Stimulated activated CD4-positive, alpha-beta T cell treated with anti-CD3 and anti-CD28 coated beads, Interleukin-1b, Interleukin-23, amount 100 ng/mL, for 4 hours (primary cell): Measurements from ENCODE around the gene NFATC1.
A peak's percentile ranks its signal among the peaks of the same experiment; 100 is the strongest.

Experiments used
- DNase-seq, 2 donors: peaks; one replicate each; pipeline ENCODE4 v3.0.0-alpha.2; 2020; ENCODE audit warnings: low read depth in 2 of 2

Gene NFATC1

DNA sequence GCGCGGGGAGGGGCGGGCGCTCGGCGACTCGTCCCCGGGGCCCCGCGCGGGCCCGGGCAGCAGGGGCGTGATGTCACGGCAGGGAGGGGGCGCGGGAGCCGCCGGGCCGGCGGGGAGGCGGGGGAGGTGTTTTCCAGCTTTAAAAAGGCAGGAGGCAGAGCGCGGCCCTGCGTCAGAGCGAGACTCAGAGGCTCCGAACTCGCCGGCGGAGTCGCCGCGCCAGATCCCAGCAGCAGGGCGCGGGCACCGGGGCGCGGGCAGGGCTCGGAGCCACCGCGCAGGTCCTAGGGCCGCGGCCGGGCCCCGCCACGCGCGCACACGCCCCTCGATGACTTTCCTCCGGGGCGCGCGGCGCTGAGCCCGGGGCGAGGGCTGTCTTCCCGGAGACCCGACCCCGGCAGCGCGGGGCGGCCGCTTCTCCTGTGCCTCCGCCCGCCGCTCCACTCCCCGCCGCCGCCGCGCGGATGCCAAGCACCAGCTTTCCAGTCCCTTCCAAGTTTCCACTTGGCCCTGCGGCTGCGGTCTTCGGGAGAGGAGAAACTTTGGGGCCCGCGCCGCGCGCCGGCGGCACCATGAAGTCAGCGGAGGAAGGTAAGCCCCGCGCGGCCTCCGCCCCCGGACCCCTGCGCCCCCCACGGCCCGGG lies at the start of gene NFATC1:
NFATC1 (plus strand) TSS at position 170 of the 644 bp plus-strand sequence; CDS start at position 465, 295 bp downstream.
- peak; percentile 83 to 84 for DNase-seq

DNA sequence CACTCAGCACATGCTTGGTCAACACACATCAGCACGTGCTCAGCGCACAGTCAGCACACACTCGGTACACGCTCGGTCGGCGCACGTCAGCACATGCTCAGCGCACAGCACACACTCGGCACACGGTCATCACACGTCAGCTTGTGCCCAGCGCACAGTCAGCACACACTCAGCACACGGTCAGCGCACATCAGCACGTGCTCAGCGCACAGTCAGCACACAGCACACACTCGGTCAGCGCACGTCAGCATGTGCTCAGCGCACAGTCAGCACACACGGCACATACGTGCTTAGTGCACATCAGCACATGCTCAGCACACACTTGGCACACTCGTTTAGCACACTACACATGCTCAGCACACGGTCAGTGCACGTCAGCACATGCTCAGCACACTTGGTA lies 49.7 kb upstream of the NFATC1 start:
- DNase-seq, result no peak

DNA sequence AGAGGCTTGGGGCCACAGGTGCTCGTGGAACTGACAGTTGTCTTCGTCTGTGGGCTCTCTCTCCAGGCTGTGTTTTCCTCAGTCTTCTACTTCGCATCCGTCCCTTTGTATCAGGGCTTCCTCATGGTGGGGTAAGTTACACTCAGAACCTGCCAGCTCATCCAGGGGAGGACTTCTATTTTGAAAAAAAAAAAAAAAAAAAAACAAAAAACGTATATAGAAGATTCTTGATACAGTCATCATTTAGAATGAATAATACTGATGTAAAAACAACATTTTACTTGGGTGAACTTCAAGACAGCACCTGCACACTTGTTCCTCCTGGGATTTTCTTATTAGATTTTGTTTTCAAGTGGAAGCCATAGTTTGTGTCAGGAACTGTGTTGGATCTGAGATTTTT lies 47.7 kb upstream of the NFATC1 start:
- no peak for DNase-seq

DNA sequence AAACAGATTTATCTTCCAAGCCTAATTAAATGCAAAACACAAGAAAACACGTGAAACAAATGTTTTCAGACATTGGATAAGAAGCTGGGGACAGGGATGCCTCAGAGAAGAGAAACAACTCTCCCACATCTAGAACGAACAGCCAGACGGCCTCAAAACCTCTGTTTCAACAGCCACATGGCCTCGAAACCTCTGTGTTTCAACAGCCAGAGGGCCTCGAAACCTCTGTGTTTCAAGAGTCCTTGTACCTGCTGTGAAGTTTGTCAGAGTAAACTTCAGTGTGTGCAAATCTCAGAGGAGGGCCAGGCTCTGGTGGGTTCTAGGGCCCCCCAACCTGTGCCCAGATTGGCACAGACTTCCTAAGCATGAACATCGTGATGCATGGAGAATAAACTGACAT lies 43.3 kb upstream of the NFATC1 start:
- no peak for DNase-seq

DNA sequence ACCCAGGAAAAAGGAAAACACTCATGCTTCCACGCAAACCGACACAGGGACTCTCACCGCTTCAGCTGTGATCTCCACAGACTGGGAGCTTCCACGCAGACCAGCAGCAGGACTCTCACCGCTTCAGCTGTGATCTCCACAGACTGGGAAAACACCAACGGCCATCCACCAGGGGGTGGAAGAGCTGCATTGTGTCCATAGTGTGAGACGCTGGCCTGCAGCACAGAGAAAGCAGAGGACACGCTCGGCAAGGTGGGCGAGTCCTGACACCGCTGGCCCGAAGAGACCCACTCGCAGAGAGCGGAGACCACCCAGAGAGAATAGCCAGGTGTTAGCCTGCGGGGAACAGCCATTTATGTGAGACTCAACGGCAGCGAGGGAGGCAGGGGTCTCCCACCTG lies 42.5 kb upstream of the NFATC1 start:
- DNase-seq, result no peak

DNA sequence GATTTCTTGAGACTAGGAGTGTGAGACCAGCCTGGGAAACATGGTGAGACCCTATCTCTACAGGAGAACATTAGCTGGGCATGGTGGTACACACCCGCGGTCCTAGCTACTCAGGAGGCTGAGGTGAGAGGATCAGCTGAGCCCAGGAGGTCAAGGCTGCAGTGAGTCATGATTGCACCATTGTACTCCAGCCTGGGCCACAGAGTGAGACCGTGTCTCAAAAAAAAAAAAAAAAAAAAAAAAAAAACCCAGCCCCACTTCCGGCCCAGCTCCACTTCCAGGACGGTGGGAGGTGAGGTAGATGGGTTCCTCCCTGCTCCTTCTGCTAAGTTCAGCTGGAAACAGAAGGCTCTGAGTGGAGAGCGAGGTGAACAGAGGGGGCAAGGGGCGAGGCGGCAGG lies 41.4 kb upstream of the NFATC1 start:
- DNase-seq, result no peak

DNA sequence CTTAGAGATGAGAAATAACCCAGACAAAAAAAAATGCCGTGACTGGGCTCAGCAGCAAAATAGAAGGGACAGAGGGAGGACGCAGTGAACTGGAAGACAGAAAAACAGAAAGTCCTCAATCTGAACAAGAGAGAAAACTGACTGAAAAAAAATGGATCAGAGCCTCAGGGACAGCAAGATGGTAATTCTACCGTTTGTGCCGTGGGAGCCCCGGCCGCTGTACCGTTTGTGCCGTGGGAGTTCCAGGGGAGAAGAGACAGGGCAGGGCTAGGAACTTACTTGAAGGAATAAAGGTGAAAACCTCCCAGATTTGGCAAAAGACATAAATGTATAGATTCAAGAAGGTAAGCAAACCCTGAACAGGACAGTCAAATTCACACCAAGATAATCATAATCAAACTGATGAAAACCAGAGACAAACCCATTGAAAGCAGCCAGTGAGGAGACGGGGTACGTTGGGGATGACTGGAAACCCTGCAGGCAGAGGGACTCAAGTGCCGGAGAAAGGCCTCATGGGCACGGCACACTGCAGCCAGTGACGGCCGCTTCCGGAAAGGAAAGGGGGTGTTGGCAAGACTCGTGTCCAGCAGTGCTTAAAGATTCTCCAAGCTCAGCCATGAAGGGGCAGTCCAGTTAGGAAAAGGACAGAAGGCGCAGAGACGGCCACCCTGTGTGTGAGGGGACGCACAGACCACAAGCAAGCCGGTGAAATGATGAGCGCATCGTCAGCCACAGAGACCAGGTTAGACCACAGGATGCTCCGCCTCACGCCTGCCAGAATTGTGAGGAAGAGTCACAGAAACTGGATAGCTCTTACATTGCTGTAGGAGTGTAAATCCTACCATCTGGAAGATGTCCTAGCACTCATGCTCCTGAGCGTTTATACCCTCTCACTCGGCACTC lies 40.0 kb upstream of the NFATC1 start:
- DNase-seq, result no peak

DNA sequence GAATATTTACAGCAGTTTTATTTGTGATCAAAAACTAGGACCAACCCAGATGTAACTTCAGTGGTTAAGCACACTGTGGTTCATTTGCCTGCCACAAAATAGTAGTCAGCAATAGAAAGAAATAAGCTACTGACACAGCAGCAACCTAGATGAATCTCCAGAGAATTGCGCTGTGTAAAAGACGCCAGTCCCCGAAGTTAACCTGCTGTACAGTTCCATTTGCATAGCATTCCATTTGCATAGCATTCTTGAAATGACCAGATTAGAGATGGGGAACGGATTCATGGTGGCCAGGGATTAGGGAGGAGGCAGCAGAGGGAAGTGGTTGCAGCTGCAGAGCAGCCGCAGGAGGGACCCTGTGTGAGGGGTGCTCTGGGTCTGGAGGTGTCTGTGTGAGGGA lies 39.3 kb upstream of the NFATC1 start:
- no peak for DNase-seq

DNA sequence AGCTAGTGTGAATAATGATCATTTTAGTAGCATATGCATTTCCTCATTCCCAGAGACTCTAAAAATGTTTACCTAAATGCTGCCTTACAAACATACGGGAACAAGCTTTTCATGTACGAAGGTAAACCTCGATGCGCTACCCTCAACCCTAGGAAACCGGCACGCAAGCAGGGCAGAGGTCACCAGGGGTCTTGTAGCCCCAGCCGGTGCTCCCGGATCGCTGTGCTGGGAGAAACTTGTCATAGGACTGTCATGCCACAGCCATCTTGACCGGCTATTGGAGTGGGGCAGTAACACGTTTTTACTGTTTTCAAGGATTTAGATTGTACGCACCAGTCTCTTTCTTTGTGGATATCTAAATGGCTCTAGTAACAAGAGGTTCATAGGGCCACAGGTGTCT lies 34.8 kb upstream of the NFATC1 start:
- DNase-seq, result no peak

DNA sequence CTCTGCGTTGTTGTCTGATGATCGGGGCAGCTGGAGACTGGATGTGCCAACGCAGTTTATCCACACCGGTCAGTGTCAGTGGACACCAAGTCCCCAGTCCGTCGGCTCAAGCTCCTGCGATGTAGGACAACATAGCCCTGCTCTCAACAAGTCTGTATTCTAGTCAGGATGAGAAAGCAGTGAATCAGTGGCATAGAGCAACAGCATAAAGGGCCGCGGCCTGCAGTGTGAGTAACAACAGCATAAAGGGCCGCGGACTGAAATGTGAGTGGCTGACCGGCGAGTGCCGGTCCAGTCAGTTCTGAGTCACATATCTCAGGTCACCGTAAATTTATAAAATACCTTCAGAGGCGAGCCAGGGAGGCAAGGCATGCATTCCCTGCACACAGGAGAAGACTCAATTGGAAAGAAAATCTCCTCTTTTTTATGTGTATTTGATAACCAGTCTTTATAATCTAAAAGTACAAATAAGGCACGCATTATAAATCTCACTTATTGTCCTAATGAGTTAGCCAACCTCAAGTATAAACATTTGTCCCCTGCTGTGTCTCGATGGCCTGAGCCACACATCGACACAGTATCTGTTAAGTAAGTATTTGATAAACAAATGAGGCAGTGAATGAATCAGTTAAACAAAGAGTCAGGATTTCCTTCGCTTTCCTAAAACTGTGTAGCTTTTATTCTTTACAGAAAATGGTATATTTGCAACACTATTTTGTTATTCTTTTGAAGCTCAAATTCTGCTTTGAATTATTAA lies 33.8 kb upstream of the NFATC1 start:
- DNase-seq, result no peak

DNA sequence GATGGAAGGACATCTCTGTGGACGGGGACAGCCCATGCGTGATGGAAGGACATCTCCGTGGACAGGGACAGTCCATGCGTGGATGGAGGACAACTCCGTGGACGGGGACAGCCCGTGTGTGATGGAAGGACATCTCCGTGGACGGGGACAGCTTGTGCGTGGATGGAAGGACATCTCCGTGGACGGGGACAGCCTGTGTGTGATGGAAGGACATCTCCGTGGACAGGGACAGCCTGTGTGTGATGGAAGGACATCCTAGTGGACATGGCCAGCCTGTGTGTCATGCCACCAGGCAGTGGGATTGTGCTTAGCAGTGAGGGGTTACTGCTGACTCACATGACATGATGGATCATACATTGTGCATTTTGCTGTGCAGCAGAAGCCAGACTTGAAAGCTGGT lies 30.0 kb upstream of the NFATC1 start:
- DNase-seq, result no peak

DNA sequence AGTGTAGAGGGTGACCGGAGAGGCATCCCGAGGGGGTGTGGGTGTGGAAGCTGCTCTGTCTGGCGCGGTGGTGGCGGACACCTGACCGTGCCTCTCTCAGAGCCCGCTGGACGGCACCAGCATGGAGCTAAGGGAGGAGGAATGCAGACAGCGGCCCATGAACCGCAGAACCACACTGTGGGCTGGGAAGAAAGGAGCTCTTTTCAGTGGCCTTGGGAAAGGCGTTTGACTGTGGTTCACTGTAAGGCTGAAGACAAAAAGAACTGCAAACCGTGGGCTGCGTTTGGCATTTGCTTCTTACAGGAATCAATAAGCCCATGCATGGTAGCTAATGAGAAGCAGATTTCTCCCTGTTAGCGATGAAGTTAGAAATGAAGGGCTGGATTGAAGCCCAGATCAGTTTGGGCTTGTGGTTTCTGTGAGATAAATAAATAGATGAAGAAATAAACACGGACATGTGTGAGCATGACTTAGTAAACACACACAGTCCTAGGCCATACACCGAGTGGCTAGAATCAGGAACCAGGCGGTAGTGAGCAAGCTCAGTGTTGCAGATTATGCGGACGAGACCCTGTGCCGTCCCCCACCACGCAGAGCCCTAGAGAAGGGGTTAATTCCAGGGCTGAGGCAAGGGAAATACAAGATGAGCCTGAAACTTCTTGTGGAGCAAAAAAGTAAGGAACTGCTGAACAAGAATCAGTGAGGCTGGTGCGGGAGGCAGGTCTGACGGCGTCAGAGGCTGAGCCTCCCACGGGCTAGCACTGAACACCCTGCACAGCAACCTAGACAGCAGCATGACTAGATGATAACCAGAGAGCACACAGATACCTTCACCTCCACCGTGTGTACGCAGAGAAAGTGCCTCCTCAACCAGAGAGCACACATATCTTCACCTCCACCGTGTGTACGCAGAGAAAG lies 29.3 kb upstream of the NFATC1 start:
- no peak for DNase-seq

DNA sequence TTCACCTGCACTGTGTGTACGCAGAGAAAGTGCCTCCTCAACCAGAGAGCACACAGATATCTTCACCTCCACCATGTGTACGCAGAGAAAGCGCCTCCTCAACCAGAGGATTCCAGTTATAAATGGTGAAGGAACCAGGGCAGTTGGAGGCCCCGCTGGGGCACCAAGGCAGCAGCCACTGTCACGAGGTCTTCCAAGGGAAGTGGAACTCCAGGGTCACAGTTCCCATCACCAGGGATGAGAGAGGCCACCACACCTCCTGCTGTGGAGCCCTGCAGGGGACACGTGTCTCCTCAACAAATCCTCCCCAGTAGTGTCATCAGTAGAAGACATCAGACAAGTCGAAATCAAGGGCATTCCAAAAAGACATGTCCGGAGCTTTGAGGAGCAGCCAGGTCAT lies 28.2 kb upstream of the NFATC1 start:
- no peak for DNase-seq

DNA sequence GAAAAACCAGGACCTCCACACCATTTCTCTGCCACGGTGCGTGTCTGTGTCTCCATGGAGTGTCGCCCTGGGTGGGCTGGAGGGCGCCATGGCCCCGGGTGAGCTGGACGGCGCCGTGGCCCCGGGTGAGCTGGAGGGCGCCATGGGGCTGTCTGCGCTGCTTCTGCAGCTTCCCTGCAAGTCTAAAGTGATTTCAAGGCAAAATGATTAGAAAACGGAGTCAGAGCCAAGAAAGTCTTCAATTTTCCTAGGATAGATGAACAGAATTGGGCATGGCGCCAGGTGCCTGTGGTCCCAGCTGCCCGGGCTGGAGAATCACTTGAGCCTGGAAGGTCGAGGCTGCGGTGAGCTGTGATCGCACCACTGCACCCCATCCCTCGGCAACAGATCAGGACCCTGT lies 27.7 kb upstream of the NFATC1 start:
- no peak for DNase-seq

DNA sequence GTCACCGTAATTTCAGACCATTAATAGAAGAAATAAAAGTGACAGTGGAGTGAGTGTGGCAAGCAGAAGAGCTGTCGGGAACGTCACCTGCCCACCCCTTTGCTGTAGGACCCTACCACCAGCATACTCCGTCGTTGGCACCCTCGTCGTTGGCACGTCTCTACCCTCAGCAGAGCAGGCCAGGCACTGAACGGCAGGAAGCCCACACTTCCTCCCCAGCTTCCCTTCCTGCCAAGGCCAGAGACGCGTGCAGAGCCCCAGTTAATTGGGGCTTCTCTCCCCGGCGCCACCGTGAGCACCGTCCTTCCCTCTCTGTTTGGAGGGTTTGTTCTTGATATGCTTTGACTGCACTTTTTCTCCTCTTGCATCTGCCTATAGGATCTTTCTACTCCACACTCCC lies 27.0 kb upstream of the NFATC1 start:
- DNase-seq, result no peak

DNA sequence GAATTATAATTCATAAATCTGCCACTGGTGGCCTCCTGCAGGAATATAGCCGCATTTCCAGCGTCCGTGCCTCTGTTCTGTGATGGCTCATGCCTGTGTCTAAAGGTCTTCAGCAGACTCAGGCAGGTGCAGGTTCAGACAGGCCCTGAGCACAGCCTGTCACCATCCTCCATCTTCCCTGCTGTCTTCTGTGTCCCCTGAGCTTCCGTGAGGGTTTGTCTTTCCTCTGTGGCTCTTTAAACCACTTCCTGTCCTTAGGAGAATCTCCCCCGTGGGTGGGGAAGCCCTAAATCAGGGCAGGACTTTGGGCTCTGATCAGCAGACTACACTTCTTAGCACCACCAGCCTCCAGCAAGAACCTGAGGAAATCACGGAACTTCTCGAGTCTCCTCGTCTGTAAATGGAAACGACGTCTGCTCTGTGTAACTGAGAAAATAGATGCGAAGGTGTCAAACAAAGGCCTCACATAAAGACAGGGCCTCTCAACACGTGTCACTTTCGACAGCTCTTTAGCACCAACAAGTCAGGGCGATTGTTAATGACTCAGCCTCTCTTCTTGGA lies 24.1 kb upstream of the NFATC1 start:
- DNase-seq, result no peak

DNA sequence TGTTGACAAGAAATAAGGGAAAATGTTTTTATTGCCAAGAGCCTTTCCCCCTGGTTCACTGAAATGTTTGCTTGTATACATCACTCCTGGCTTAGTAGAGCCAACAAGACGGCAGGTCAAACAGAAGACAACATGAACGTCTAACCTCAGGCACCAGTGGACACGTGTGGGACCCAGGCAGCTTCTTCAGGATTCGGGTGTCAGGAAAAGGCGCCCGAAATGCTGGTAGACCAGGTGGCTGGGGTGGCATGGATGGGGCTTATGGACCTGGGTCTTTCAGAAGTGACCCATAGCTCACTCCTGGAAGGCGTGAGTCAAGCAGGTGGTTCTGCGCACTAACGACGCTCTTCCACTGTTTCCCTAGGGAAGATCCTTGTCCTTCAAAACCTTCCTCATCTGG lies 23.3 kb upstream of the NFATC1 start:
- DNase-seq, result no peak

DNA sequence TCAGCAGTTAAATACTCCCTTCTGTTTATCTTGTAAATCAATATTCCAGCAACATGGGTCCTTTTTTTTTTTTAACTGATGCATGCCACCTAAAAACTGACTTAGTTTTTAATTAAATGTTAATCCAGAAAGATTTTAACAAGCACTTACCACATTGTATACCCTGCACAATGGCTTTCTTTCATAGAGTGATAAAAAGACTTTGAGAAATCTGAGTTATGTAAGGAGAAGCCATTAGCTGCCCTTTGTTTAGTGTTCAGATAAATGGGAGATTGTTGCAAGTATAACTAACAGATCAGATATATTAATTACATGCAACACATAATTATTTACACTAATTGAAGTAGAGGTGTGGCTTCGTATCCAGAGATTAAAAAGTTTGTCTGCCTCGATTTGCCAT lies 22.7 kb upstream of the NFATC1 start:
- no peak for DNase-seq

DNA sequence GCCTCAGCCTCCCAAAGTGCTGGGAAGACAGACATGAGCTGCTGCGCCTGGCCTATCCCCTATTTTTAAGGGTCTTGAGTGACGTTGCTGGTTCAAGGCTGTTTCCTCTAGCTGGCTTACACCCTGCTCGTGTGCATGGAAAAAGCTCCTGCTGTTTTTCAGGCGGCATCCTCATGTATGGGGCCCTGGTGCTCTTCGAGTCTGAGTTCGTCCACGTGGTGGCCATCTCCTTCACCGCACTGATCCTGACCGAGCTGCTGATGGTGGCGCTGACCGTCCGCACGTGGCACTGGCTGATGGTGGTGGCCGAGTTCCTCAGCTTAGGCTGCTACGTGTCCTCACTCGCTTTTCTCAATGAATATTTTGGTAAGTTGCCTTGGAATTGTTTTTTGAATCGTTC lies 22.0 kb upstream of the NFATC1 start:
- DNase-seq, result no peak

DNA sequence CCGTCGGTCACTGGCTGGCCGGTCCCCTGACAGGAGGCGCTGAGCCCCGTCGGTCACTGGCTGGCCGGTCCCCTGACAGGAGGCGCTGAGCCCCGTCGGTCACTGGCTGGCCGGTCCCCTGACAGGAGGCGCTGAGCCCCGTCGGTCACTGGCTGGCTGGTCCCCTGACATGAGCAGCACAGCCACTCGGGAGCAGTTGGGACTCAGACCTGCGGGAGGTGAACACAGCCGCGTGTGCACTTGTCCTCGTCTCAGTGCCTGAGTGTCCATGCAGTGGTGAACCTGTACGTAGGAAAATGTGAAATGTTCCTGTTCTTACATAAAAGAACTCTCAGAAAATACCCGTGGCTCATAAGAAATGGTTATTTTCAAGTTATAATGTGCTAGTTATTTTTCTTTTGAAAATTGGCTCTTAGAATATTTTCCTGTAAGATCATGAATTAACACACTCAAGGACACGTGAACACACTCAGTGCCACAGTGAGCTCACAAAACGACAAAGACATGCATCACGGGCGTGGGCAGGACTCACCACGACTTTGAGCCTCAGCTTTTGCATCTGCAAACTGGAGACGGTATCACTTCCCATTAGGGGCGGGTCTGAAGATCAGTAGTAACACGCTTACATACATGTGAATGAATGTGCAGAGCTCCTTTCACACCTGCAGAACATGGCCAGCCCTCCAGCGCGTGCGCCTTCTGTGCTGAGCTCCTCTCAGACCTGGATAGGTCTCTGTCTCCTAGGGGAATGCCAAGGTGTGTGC lies 21.1 kb upstream of the NFATC1 start:
- no peak for DNase-seq
